HEK293 (cell line): ENCODE results near the gene EPHB1.

Experiments used
- CTCF ChIA-PET: fragments of 350-600 bp; formaldehyde crosslinking; extraction: SDS; loops from one replicate; lab custom pipeline; 2021; ENCODE audit warnings: antibody characterized with exemption; lab: Yijun Ruan, JAX
- POLR2A ChIA-PET: fragments of 300-600 bp; formaldehyde crosslinking; extraction: SDS; loops from one replicate; lab custom pipeline; 2020; ENCODE audit warnings: antibody characterized with exemption, inconsistent platforms; lab: Yijun Ruan, JAX
- H3K27ac ChIP-seq: fragments of 200-500 bp; sonication (Bioruptor generic); 2 replicates; pipeline ENCODE4 v1.5.1; 2014; ENCODE audit warnings: low read depth, low read length, control low read depth, inconsistent platforms; ENCODE audit errors: extremely low read depth
- H3K36me3 ChIP-seq, 2 experiments: fragments of 200-500 bp in 1 of 2; sonication (Bioruptor generic) in 1 of 2; 1 replicate in 1 of 2; 2 replicates in 1 of 2; pipeline ENCODE4 v1.5.1; 2014 to 2017; ENCODE audit warnings: inconsistent platforms in 2 of 2, low read length in 2 of 2; ENCODE audit not compliant: control insufficient read depth in 2 of 2, insufficient read depth in 1 of 2
- H3K4me1 ChIP-seq: fragments of 200-500 bp; sonication (Bioruptor generic); 2 replicates; pipeline ENCODE4 v1.5.1; 2014; ENCODE audit warnings: mild to moderate bottlenecking, low read length, inconsistent platforms; ENCODE audit not compliant: control insufficient read depth, insufficient read depth
- H3K4me3 ChIP-seq: 2 replicates; pipeline ENCODE4 v1.5.1; 2011; ENCODE audit warnings: low read depth, mild to moderate bottlenecking, control low read depth, low read length, moderate library complexity
- H3K9me3 ChIP-seq: fragments of 200-500 bp; sonication (Bioruptor generic); 2 replicates; pipeline ENCODE4 v1.5.1; 2014; ENCODE audit warnings: low read depth, low read length, inconsistent platforms; ENCODE audit not compliant: control insufficient read depth, insufficient read depth
- PRDM2 ChIP-seq: fragments of 450-650 bp; formaldehyde crosslinking; IDR thresholded peaks from 2 replicates; pipeline ENCODE4 v1.5.1; 2016; ENCODE audit warnings: missing biosample characterization, missing genetic modification characterization, borderline replicate concordance
- SALL2 ChIP-seq: fragments of 450-650 bp; formaldehyde crosslinking; IDR thresholded peaks from 2 replicates; pipeline ENCODE4 v1.5.0; 2017; ENCODE audit warnings: missing biosample characterization, mild to moderate bottlenecking, missing genetic modification characterization, borderline replicate concordance
- SCRT2 ChIP-seq: fragments of 450-650 bp; formaldehyde crosslinking; IDR thresholded peaks from 2 replicates; pipeline ENCODE4 v1.5.1; 2016; ENCODE audit warnings: missing biosample characterization, missing genetic modification characterization
- ZBTB26 ChIP-seq: fragments of 450-650 bp; formaldehyde crosslinking; optimal IDR thresholded peaks from 2 replicates; pipeline ENCODE3; 2016; ENCODE audit warnings: missing biosample characterization, mild to moderate bottlenecking, missing genetic modification characterization
- ZNF19 ChIP-seq: fragments of 450-650 bp; formaldehyde crosslinking; IDR thresholded peaks from 2 replicates; pipeline ENCODE4; 2016; ENCODE audit warnings: missing biosample characterization, missing genetic modification characterization, low read depth
- ZNF501 ChIP-seq: fragments of 450-650 bp; formaldehyde crosslinking; IDR thresholded peaks from 2 replicates; pipeline ENCODE4 v1.5.1; 2016; ENCODE audit warnings: missing biosample characterization, missing genetic modification characterization
- ZNF548 ChIP-seq: fragments of 450-650 bp; formaldehyde crosslinking; IDR thresholded peaks from 2 replicates; pipeline ENCODE4 v1.5.1; 2016; ENCODE audit warnings: missing biosample characterization, missing genetic modification characterization
- ZNF596 ChIP-seq: fragments of 450-650 bp; IDR thresholded peaks from 2 replicates; pipeline ENCODE4 v1.5.0; 2018; ENCODE audit warnings: missing biosample characterization, mild to moderate bottlenecking, missing genetic modification characterization, moderate library complexity
- ZNF660 ChIP-seq: fragments of 450-650 bp; IDR thresholded peaks from 2 replicates; pipeline ENCODE4 v1.5.1; 2018; ENCODE audit warnings: missing biosample characterization, mild to moderate bottlenecking, missing genetic modification characterization
- TF ChIP-seq, protein P1 (sequence below): fragments of 450-650 bp; formaldehyde crosslinking; IDR thresholded peaks from 2 replicates; pipeline ENCODE4 v1.5.1; 2016; ENCODE audit warnings: missing biosample characterization, missing genetic modification characterization
- TF ChIP-seq, protein P2 (sequence below): fragments of 450-650 bp; formaldehyde crosslinking; IDR thresholded peaks from 2 replicates; pipeline ENCODE4 v1.5.1; 2016; ENCODE audit warnings: missing biosample characterization, missing genetic modification characterization

The EPHB1 gene

DNA sequence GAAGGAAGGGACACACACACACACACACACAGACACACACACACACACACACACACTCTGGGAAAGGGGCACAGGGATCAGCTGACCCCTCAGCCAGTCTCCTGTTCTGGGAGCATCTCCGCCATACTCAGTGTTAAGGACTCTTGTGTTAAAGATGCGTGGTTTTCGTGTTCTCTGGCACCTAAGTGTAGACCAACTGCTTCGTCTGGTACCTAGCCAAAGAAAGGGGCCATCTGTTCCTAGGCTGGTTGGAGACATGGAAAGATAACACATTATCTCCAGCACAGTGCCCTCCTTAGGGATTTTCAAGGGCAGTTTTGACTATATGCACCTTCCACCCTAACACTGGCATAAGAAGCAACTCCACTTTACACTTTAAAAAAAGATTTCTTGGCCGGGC is 65.1 kb downstream of the EPHB1 start:
- H3K27ac ChIP-seq, result no peak overlapping the region
- no peak overlapping the region for H3K4me3 ChIP-seq
- POLR2A ChIA-PET, result no interaction called here
- TF ChIP-seq ZBTB26 (tag by site-specific recombination), result no peak
- TF ChIP-seq ZNF19 (tag by site-specific recombination), result no peak
- TF ChIP-seq, protein P1, sequence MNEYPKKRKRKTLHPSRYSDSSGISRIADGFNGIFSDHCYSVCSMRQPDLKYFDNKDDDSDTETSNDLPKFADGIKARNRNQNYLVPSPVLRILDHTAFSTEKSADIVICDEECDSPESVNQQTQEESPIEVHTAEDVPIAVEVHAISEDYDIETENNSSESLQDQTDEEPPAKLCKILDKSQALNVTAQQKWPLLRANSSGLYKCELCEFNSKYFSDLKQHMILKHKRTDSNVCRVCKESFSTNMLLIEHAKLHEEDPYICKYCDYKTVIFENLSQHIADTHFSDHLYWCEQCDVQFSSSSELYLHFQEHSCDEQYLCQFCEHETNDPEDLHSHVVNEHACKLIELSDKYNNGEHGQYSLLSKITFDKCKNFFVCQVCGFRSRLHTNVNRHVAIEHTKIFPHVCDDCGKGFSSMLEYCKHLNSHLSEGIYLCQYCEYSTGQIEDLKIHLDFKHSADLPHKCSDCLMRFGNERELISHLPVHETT (tag by site-specific recombination), result no peak
- no peak for TF ChIP-seq ZNF501 (tag by site-specific recombination)
- no peak for TF ChIP-seq ZNF548 (tag by site-specific recombination)
- CTCF ChIA-PET, result no interaction called here
- H3K36me3 ChIP-seq, result no peaks in the 10 kb centered on the region
- H3K9me3 ChIP-seq, result no peaks in the 10 kb centered on the region
- H3K4me1 ChIP-seq, result no peaks in the 10 kb centered on the region

DNA sequence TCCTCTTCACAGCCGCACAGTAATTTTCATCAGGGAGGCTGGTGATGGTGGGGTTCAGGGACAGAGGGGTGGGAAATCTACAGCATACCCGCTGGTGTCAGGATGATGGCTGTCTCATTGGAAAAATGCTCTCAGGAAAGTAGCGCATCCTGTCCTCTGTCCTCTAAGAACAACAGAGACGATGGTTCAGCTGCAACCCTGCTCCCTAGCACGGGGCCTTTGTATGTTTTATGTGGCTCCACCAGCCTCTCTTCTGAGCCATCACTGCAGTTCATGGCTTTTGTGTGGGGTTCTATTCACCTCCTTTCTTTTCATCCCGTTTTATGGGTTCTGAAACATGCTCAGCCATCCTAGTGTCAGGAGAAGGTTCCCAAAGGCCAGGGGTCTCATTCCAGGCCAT is 68.9 kb downstream of the EPHB1 start:
- no peaks in the 10 kb centered on the region for H3K4me1 ChIP-seq
- H3K27ac ChIP-seq, result no peak overlapping the region
- TF ChIP-seq PRDM2 (tag by site-specific recombination) (no peak), ZNF660 (tag by site-specific recombination) (no peak)
- H3K36me3 ChIP-seq, result no peaks in the 10 kb centered on the region
- ChIA-PET CTCF (no interaction called here), POLR2A (no interaction called here)
- H3K4me3 ChIP-seq, result no peak overlapping the region
- H3K9me3 ChIP-seq, result no peaks in the 10 kb centered on the region

GRCh38 chr3:134864636-134865035 is 69.6 kb downstream of the EPHB1 start:
- H3K27ac ChIP-seq, result no peak overlapping the region
- ChIA-PET POLR2A (no interaction called here), CTCF (no interaction called here)
- H3K36me3 ChIP-seq, result no peaks in the 10 kb centered on the region
- no peak overlapping the region for H3K4me3 ChIP-seq
- no peaks in the 10 kb centered on the region for H3K4me1 ChIP-seq
- no peak for TF ChIP-seq SALL2 (tag by site-specific recombination)
- TF ChIP-seq ZNF596 (tag by site-specific recombination), result no peak
- H3K9me3 ChIP-seq, result no peaks in the 10 kb centered on the region

GRCh38 chr3:134867277-134867676 is 72.2 kb downstream of the EPHB1 start:
- TF ChIP-seq SCRT2 (tag by site-specific recombination), result 0 out of 2 replicates have a peak, but pooled peaks have one; percentile 13
- TF ChIP-seq, protein P2, sequence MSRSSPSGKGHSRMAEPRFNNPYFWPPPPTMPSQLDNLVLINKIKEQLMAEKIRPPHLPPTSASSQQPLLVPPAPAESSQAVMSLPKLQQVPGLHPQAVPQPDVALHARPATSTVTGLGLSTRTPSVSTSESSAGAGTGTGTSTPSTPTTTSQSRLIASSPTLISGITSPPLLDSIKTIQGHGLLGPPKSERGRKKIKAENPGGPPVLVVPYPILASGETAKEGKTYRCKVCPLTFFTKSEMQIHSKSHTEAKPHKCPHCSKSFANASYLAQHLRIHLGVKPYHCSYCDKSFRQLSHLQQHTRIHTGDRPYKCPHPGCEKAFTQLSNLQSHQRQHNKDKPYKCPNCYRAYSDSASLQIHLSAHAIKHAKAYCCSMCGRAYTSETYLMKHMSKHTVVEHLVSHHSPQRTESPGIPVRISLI (tag by site-specific recombination), result no peak
- Histone ChIP-seq H3K36me3 (no peaks in the 10 kb centered on the region), H3K4me1 (no peaks in the 10 kb centered on the region), H3K27ac (no peak overlapping the region), H3K4me3 (no peak overlapping the region), H3K9me3 (no peaks in the 10 kb centered on the region)
- ChIA-PET CTCF (no interaction called here), POLR2A (no interaction called here)
